ENCODE data around the gene LRP8. TPM values are rescaled to one million over a fixed set of nuclear protein-coding genes. Genes with fewer than 3 reads are reported as not detected.

Gene LRP8
- total RNA-seq, 1 experiment from 2014 or later = 54.4 TPM

DNA sequence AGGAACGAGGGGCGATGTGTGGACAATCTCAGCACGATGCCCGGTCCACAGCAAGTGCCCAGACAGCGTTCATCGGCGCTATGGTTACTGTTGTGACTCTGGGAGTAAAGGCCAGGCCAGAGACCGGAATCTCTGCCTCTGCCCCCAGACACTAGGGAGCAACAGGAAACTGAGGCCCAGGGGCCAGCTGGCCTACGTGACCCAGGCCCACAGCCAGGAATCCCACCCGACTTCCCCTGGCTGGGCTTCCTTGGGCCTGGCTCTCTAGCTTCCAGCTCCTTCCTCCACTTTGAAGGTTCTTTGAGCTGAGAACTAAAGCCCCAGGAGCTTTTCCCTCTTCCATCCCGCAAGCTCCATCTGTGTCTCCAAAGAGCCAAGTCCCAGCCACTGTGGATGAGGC is 4.6 kb downstream of the LRP8 start:
- TF ChIP-seq, protein P1, sequence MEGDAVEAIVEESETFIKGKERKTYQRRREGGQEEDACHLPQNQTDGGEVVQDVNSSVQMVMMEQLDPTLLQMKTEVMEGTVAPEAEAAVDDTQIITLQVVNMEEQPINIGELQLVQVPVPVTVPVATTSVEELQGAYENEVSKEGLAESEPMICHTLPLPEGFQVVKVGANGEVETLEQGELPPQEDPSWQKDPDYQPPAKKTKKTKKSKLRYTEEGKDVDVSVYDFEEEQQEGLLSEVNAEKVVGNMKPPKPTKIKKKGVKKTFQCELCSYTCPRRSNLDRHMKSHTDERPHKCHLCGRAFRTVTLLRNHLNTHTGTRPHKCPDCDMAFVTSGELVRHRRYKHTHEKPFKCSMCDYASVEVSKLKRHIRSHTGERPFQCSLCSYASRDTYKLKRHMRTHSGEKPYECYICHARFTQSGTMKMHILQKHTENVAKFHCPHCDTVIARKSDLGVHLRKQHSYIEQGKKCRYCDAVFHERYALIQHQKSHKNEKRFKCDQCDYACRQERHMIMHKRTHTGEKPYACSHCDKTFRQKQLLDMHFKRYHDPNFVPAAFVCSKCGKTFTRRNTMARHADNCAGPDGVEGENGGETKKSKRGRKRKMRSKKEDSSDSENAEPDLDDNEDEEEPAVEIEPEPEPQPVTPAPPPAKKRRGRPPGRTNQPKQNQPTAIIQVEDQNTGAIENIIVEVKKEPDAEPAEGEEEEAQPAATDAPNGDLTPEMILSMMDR (conservative IDR thresholded peaks at IDR 0.05; ENCODE audit: low read depth, low read length) = no peak
- TF ChIP-seq EZH2 (IDR thresholded peaks at IDR 0.05; ENCODE audit: low read length, unreplicated experiment) (no peak), EZH2phosphoT487 (IDR thresholded peaks at IDR 0.05; ENCODE audit: borderline replicate concordance, low read length) (no peak)
- no peaks in the 10 kb centered on the region for H3F3A ChIP-seq (ENCODE audit: low read length, unreplicated experiment)
- no peak overlapping the region for H3K9ac ChIP-seq (ENCODE audit: low read length)
- H3K9me3 ChIP-seq (ENCODE audit: low read length) = no peaks in the 10 kb centered on the region
- H3K4me3 ChIP-seq (ENCODE audit: low read length) = no peak overlapping the region
- no peak overlapping the region for H3K4me2 ChIP-seq (ENCODE audit: low read length)
- BruUV-seq (replicated peaks) = no TSS peak
- peaks cover 26% of the 10 kb centered on the region for H3K36me3 ChIP-seq (ENCODE audit: low read depth, low read length)
- peaks cover 76% of the 10 kb centered on the region for H3K79me2 ChIP-seq (ENCODE audit: low read length)
- no peak overlapping the region for H3K27ac ChIP-seq (ENCODE audit: low read length)
- H3K27me3 ChIP-seq (ENCODE audit: low read length) = no peaks in the 10 kb centered on the region
- no peak overlapping the region for H2AFZ ChIP-seq (ENCODE audit: low read length)
- intact Hi-C loops (cut with micrococcal nuclease) = no loop called here
- peaks cover 15% of the 10 kb centered on the region for H3K4me1 ChIP-seq (ENCODE audit: insufficient read depth, low read length)
- ChIA-PET CTCF (no interaction called here), POLR2A (ENCODE audit: unreplicated experiment) (no interaction called here)
- H3K9me2 ChIP-seq (replicated peaks; ENCODE audit: low read length) = no peaks in the 10 kb centered on the region
- DNase-seq = no peak
- H4K20me1 ChIP-seq (ENCODE audit: low read length) = no peaks in the 10 kb centered on the region
- ATAC-seq = no peak

DNA sequence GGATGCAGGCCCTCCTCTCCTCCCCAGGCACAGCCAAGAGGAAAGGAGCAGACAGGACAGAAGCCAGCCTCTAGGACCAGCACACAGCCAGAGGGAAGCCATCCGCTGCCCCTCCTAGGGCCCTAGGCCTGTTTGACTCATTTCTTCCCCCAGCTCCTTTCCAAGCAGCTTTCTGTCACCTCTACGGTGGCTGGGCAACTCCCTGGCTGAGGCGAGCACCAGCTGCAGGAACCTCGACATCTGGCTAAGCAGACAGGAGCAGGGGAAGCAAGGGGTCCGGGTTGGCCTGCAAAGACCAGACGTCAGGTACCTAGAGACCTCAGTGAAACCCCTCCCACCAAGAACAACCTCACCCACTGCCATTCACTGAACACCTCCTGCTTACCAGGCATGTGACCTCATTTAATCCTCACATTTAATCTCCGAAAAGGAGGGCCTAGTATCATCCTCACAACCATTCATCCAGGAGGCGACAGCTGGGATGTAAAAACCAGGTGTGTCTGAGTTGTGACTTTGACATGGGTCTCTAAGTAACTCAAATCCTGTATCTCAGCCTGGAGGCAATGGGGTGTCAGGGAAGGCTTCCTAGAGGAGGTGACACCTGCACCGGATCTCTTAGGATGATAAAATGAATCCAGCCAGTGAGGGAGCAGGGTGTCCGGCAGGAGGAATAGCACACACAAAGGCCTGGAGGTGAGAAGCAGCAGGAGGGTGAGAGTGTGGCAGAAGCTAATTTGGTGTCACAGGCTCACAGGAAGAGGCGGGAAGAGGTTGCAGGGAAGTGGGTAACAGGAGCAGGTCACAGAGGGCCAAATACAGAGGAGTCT is 5.9 kb downstream of the LRP8 start:
- TF ChIP-seq EZH2 (IDR thresholded peaks at IDR 0.05; ENCODE audit: low read length, unreplicated experiment) = no peak
- TF ChIP-seq, protein P1 (conservative IDR thresholded peaks at IDR 0.05; ENCODE audit: low read depth, low read length) = no peak
- TF ChIP-seq EZH2phosphoT487 (IDR thresholded peaks at IDR 0.05; ENCODE audit: borderline replicate concordance, low read length) = no peak
- no peaks in the 10 kb centered on the region; the same call in 1 of the 2 replicates for H4K20me1 ChIP-seq (ENCODE audit: low read length)

DNA sequence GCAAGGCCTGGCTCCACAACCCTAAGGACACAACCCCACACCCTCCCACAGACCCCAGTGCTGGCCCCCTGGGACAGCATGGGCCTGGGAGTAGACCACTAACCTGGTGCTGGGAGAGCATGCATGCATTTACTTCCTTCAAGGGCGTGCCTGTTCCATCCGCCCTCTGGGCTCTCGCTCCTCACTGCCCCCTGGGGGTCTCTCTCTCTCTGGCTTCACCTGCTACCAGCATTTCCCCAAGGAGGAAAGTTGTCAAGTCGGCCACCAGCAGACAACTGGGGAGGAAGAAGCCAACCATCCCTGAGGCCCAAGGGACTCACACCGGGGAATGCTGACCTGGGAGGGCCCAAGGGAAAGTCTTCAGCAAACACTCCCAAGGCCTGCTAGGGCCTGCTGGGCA is 6.5 kb downstream of the LRP8 start:
- DNase-seq = no peak
- H2AFZ ChIP-seq (ENCODE audit: low read length) = no peak overlapping the region
- no peak for ATAC-seq
- H3K4me1 ChIP-seq (ENCODE audit: insufficient read depth, low read length) = peaks cover 12% of the 10 kb centered on the region
- no TSS peak for BruUV-seq (replicated peaks)
- intact Hi-C loops (cut with micrococcal nuclease) = no loop called here
- ChIA-PET POLR2A (ENCODE audit: unreplicated experiment) (no interaction called here), CTCF (no interaction called here)
- no peaks in the 10 kb centered on the region; the same call in 1 of the 2 replicates for H4K20me1 ChIP-seq (ENCODE audit: low read length)
- no peaks in the 10 kb centered on the region for H3K27me3 ChIP-seq (ENCODE audit: low read length)
- no peak for TF ChIP-seq EZH2phosphoT487 (IDR thresholded peaks at IDR 0.05; ENCODE audit: borderline replicate concordance, low read length)
- TF ChIP-seq, protein P1 (conservative IDR thresholded peaks at IDR 0.05; ENCODE audit: low read depth, low read length) = peak; percentile 43
- H3K4me2 ChIP-seq (ENCODE audit: low read length) = no peak overlapping the region
- no peaks in the 10 kb centered on the region for H3K9me3 ChIP-seq (ENCODE audit: low read length)
- H3K27ac ChIP-seq (ENCODE audit: low read length) = no peak overlapping the region
- H3K36me3 ChIP-seq (ENCODE audit: low read depth, low read length) = peaks cover 30% of the 10 kb centered on the region
- H3K79me2 ChIP-seq (ENCODE audit: low read length) = peaks cover 77% of the 10 kb centered on the region
- no peaks in the 10 kb centered on the region for H3K9me2 ChIP-seq (replicated peaks; ENCODE audit: low read length)
- H3K4me3 ChIP-seq (ENCODE audit: low read length) = no peak overlapping the region
- no peaks in the 10 kb centered on the region for H3F3A ChIP-seq (ENCODE audit: low read length, unreplicated experiment)
- no peak overlapping the region for H3K9ac ChIP-seq (ENCODE audit: low read length)

More for the DNA sequence above, 5.9 kb downstream of the LRP8 start:
- Histone ChIP-seq H3K27ac (ENCODE audit: low read length) (no peak overlapping the region), H3K36me3 (ENCODE audit: low read depth, low read length) (peaks cover 30% of the 10 kb centered on the region), H3K27me3 (ENCODE audit: low read length) (no peaks in the 10 kb centered on the region), H3K9ac (ENCODE audit: low read length) (no peak overlapping the region), H3K4me2 (ENCODE audit: low read length) (no peak overlapping the region), H3K9me3 (ENCODE audit: low read length) (no peaks in the 10 kb centered on the region), H3K9me2 (replicated peaks; ENCODE audit: low read length) (no peaks in the 10 kb centered on the region), H3K79me2 (ENCODE audit: low read length) (peaks cover 77% of the 10 kb centered on the region), H3K4me3 (ENCODE audit: low read length) (no peak overlapping the region), H3K4me1 (ENCODE audit: insufficient read depth, low read length) (peaks cover 12% of the 10 kb centered on the region), H2AFZ (ENCODE audit: low read length) (no peak overlapping the region), H3F3A (ENCODE audit: low read length, unreplicated experiment) (no peaks in the 10 kb centered on the region)
- no peak for ATAC-seq
- ChIA-PET POLR2A (ENCODE audit: unreplicated experiment) (no interaction called here), CTCF (no interaction called here)
- intact Hi-C loops (cut with micrococcal nuclease) = no loop called here
- DNase-seq = no peak
- BruUV-seq (replicated peaks) = no TSS peak

Data from PC-3 (cell line).